Body of pancreas (tissue), 4 donors: ENCODE measurements around the gene NSF.

ENCODE experiments used
- CTCF ChIP-seq, 7 experiments: fragments of 450-650 bp in 4 of 7; fragments of 200-600 bp in 3 of 7; sonication (generic) in 3 of 7; IDR thresholded peaks; one replicate each; pipeline ENCODE4 v1.5.1; 2016 to 2019; ENCODE audit warnings: antibody characterized with exemption in 7 of 7
- POLR2A ChIP-seq, 3 donors: fragments of 450-650 bp; IDR thresholded peaks; one replicate each; pipeline ENCODE4 v1.6.1; 2016; ENCODE audit warnings: antibody characterized with exemption in 3 of 3, mild to moderate bottlenecking in 2 of 3

GRCh38 chr17:46766493-46767491 lies 176.3 kb downstream of the NSF start:
- TF ChIP-seq CTCF (IDR thresholded peaks at IDR 0.05) (no peak), POLR2A (IDR thresholded peaks at IDR 0.05) (no peak)
